ENCODE data around the gene CPA3.

The CPA3 gene

DNA sequence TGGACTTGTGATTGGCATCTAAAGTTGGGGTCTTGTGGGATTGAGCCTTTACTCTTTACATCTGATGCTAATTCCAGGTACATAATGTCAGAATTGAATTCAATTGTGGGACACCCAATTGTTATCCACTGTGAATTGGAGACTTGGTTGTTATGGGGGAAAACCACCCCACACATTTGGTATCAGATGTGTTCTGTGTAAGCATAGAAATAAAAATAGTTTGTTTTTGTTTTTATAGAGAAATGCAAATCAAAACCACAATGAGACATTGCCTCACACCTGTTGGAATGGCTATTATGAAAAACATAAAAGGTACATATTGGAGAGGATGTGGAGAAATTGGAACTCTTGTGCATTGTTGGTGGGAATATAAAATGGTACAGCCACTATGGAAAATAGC, 58.5 kb downstream of the CPA3 start:
- DNase-seq: no peak

DNA sequence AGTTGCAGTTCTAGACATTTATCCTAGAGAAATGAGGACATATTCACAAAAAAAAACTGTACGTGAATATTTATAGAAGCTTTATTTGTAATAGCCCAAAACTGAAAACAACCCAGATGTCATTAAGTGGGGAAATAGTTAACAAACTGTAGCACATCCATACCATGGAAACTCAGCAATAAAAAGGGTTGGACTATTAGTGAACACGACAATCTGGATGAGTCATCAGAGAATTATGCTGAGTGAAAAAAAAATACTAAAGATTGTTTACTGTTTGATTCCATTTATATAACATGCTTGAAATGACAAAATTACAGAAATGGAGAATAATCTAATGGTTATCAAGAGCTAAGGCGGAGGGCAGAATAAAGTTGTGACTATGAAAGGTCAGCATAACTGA, 59.5 kb downstream of the CPA3 start:
- no peak for DNase-seq

DNA sequence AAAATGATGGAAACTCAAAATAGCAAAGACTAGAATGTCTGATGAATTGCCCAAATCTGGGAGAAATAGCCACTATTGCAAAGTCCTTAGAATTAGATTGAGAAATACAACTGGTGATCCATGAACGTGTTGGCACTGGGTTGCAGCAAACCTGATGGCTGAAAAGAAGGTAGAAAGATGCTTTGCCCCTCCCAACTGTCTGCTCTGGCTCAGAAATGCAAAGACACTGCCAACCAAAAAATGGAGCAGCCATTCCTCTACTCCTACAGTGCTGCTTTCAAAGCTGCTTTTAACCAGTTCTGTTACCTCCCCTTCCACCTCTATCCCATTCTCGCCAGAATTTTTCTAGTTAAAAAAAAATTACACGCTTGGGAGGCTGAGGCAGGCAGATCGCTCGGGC, 60.7 kb downstream of the CPA3 start:
- no peak for DNase-seq

DNA sequence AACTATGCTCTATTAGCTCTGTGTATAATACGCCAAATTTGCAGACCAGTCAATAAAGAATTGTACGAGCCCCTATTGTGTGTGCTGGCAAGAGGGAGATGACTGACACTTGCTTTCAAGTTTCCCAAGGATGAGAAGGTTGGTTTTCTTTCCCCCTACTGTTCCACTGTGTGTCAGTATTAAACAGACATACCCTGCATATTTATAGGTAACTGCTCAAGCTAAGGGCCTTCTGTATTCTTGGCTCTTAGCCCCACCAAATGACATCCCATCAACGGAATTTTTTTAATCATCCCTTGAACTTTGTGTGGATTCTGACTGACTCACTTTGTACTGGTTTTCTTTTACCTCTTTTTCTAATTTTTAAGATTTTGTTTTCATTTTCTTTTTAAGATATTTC, 65.7 kb downstream of the CPA3 start:
- DNase-seq: no peak

DNA sequence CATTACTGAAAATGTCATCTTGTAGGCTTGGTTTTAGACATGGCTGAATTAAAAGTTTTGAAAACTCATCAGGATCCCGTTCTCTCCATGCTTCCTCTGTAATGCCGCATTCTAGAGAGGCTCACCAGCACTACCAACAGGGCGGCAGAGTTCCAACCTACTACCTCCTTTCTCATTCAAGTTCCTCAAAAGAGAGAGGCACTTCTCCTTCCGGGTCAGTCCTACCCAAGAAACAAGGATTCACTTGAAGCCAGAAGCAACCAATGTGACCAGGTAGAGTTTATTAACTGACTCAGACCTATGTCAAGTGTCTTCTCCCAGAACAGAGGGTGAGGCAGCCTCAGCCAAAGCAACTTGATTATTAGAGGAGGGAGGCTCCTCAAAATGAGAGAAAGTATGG, 66.5 kb downstream of the CPA3 start:
- DNase-seq: no peak

DNA sequence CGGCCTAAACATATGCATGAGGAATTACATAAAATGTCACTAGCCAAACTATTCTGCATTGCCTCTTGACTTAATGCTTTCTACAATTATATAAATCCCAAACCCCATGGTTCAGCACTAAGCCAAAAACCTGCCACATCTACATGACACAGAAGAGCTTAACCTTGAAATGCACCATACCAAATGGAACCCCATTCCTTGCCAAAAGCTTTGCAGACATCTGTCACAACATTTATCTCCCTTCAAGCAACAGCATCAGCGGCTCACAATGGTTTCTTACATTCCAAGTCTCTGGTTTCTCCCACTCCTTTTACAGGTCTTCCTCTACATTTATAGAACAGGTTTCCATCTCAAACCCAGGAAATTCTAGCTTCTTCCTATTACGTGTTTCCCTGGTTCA, 67.9 kb downstream of the CPA3 start:
- DNase-seq: no peak

DNA sequence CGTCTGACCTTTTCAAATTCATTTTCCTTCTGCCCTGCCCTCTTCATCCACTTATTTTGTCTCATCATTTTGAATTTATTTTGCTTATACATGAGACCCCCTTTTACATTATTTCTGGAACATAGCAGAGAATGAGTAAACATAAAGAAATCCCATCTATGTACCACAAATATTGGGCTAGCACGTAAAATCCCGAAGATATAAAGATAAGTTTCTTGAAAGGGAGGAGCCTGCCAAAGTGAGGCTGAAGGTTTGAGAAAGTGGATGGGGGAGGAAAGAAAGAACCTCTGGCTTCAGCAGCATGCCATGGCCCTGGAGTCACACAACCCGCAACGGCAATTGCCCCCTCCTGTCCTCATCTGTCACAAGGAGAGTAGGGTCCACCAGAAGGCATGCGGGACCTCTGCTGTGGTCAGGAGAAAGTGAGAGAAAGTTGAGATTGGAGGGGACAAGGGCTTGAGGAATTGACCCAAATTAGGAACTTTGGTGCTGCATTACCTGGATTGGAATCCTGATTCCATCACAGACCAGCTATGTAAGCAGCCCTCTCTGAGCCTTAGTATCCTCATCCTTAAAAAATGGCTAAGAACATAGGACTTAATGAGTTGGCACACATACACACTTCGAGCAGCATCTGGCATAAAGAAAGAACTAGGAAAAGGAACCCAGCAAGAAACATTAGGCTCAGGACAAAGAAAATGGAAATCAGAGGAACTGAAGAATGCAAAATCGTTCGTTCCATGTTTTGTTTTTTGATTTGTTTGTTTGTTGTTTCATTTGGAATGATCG, 72.6 kb downstream of the CPA3 start:
- no peak for DNase-seq

DNA sequence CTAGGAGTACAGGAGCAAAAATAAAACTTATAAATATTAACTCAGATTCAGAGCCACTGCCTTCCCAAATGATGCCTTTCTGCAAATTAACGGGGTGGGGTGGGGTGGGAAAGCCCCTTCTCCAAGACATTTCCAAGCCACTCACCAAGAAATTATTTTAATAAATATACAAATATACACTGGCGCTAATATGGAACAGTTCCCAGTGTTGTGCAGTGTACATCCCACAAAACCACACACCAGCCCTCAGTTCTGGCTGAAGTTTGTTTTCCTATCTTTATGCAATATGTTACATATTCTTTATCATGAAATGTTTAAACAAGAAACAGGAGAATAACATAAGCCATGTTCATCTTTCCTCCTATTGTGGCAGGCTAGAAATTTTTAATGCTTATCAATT, 73.2 kb downstream of the CPA3 start:
- no peak for DNase-seq

DNA sequence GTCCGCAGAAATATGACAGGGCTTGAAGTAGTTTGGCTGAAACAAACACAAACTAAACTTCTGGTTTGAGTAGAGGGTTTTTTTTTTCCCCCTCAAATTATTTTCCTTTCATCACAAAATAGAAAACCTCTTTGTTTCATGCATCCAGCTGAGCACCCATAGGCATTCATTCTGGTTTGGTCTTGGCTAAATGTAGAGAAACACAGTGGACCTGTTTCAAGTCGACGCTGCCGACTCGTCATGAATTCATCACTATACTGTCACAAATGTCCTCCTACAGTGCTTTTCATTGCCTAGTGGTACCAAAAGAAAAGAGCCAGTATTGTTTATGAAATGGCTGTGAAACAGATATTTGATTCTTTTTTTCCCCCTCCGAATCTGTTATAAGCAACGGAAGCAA, 73.8 kb downstream of the CPA3 start:
- no peak for DNase-seq

DNA sequence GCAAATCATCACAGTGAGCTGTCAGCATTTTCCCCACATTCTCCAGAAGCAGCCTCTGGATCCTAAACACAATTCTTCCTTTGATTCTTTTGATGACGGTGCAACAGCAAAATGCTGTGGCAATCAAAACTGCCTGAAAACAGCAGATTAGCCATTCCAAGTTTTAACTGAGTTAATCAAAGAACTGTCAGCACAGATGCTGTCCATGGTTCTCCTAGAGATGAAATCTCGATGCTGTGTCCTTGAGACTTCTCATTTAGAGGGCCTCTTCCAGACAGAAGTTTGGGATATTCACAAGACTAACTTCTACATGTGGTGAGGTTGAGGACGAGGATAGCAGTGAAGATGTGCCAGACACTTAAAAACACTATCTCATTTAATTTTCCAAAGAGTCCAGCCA, 75.9 kb downstream of the CPA3 start:
- DNase-seq: no peak

DNA sequence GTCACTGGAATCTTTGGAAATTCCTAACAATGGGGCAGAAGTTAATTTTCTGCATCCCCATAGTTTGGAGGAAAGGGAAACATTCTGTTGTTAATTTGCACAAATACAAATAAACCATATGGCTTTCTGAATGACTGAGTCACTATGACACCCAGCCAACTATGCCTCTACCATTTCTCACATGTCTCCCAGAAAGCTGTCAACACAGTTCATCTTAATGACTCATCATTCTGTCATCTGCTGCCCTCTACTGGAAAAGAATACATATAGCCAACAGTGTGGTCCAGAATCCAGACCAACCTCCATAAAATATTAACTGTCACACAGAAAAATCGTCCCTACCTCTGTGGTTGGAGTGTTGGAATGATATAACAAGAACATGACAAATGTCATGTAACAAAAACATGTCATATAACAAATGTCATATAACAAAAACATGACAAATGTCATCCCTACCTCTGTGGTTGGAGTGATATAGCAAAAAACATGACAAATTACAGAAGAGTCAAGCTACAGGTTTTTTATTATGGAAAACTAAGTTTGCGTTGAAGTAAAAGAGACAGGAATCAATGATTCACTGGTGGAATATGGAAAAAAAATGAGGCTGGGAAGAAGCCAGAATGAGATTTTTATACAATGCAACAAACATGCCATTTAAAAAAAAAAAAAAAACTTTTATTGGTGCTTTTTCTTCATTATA, 78.6 kb downstream of the CPA3 start:
- DNase-seq: peak; percentile 57

DNA sequence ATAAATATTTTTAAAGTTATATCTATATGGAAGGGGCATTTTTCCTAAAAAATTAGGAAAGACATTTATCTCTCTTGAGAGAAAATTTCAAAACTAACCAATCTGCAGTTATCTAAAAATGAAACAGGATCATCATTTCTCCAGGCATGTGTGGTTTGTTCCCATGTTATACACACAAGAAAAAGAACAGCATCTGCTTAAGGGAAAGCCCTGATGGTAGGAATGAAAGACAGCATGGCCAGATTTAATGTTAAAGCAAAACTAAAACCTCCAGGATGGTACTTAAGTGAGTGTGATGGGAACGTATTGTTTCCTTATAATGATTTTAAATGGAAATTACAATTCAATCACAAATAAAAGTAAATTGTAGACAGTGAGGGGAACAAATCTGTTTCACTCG, 80.0 kb downstream of the CPA3 start:
- DNase-seq: no peak

All from NCI-H2171 (cell line).